HG03280 (cell line): ENCODE data around the gene CTSV.
A peak's percentile ranks its signal among the peaks of the same experiment; 100 is the strongest.
"Not testable (repeated sequence)": the region's sequence is repeated elsewhere in the genome, so short reads cannot be mapped to it uniquely, and the experiment has no call there.

ENCODE experiments used
- ATAC-seq: cut with Tn5 transposase; IDR thresholded peaks from one replicate; pipeline ENCODE4 v1.9.1; 2021; ENCODE audit warnings: mild to moderate bottlenecking, moderate library complexity; ENCODE audit not compliant: unreplicated experiment

Gene CTSV

GRCh38 chr9:97045300-97045699, 6.4 kb upstream of the CTSV start:
- ATAC-seq: no peak

GRCh38 chr9:97041898-97042297, 3.0 kb upstream of the CTSV start:
- ATAC-seq: no peak

- no peak for ATAC-seq
Observed at GRCh38 chr9:97039514-97039860, 545 bp upstream of the CTSV start.

- not testable (repeated sequence) for ATAC-seq
Observed at GRCh38 chr9:97023505-97023904, 15.4 kb downstream of the CTSV start.

- ATAC-seq: peak; percentile 86
Observed at GRCh38 chr9:97013151-97014132, 25.5 kb downstream of the CTSV start.

GRCh38 chr9:97012617-97013016, 26.3 kb downstream of the CTSV start:
- peak; percentile 64 for ATAC-seq

- ATAC-seq: not testable (repeated sequence)
Observed at GRCh38 chr9:97002195-97002594, 36.7 kb downstream of the CTSV start.

- ATAC-seq: not testable (repeated sequence)
Observed at GRCh38 chr9:97001338-97001737, 37.6 kb downstream of the CTSV start.

- not testable (repeated sequence) for ATAC-seq
Observed at GRCh38 chr9:97000139-97000787, 38.7 kb downstream of the CTSV start.

GRCh38 chr9:96999733-97000132, 39.2 kb downstream of the CTSV start:
- ATAC-seq: not testable (repeated sequence)

GRCh38 chr9:96997009-96997701, 41.8 kb downstream of the CTSV start:
- not testable (repeated sequence) for ATAC-seq

GRCh38 chr9:96994531-96995016, 44.4 kb downstream of the CTSV start:
- ATAC-seq: not testable (repeated sequence)

- not testable (repeated sequence) for ATAC-seq
Observed at GRCh38 chr9:96992303-96992702, 46.6 kb downstream of the CTSV start.

GRCh38 chr9:96989747-96990318, 49.1 kb downstream of the CTSV start:
- ATAC-seq: not testable (repeated sequence)

GRCh38 chr9:96984887-96985286, 54.1 kb downstream of the CTSV start:
- ATAC-seq: not testable (repeated sequence)

GRCh38 chr9:96984139-96984538, 54.8 kb downstream of the CTSV start:
- ATAC-seq: not testable (repeated sequence)

GRCh38 chr9:96983496-96984122, 55.3 kb downstream of the CTSV start:
- ATAC-seq: not testable (repeated sequence)
